Stomach (tissue), 4 donors: Measurements from ENCODE around the gene EMILIN3.

Source experiments
- CTCF ChIP-seq, 7 experiments: fragments of 450-650 bp in 4 of 7; fragments of 200-600 bp in 3 of 7; sonication (generic) in 3 of 7; IDR thresholded peaks; one replicate each; pipeline ENCODE4 v1.5.1; 2016 to 2019; ENCODE audit warnings: antibody characterized with exemption in 7 of 7, control low read depth in 2 of 7, mild to moderate bottlenecking in 1 of 7
- POLR2AphosphoS5 ChIP-seq, 3 donors: sonication (generic); formaldehyde crosslinking; IDR thresholded peaks; one replicate each; pipeline ENCODE4 v1.6.1; 2016; ENCODE audit warnings: antibody characterized with exemption in 3 of 3

DNA sequence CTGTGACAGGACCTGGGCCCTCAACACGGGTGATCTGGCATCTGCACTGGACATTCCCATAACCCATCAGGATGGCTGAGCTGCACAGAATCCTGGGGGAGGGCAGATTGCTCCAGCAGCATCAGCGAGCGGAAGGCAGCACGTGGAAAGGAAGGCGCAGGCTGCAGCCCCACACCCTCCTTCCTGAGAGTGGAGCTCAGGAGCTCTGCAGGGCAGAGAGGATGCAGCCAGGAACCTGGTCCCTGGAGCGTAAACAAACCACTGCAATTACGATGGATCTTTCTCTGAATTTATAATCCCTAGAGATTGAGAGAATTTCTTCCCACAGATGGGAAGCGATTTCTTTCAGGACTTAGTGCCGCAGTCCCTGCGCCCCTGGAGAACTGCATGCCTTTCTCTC, 39.7 kb upstream of the EMILIN3 start:
- TF ChIP-seq CTCF (IDR thresholded peaks at IDR 0.05) (no peak), POLR2AphosphoS5 (IDR thresholded peaks at IDR 0.05) (no peak)
